Common myeloid progenitor, CD34-positive (primary cell): Measurements from ENCODE around the gene SPEM3.

Experiments
- CTCF ChIA-PET: fragments of 350-600 bp; sonication (Branson Sonifier 250); formaldehyde crosslinking; loops from one replicate; lab custom pipeline; 2021; ENCODE audit warnings: antibody characterized with exemption; lab: Charles Lee
- POLR2A ChIA-PET: fragments of 350-600 bp; sonication (Branson Sonifier 250); formaldehyde crosslinking; loops from one replicate; lab custom pipeline; 2021; ENCODE audit warnings: antibody characterized with exemption; lab: Charles Lee
- DNase-seq, 3 donors: peaks; one replicate each; pipeline versions ENCODE4 v3.0.0 to v3.0.0-alpha.2; 2013
- H3K27ac ChIP-seq, 2 experiments: 1 replicate in 1 of 2; 2 replicates in 1 of 2; pipeline ENCODE4 v1.7.0; 2013; ENCODE audit warnings: inconsistent platforms in 2 of 2, low read length in 2 of 2, mild to moderate bottlenecking in 2 of 2, low read depth in 1 of 2, moderate library complexity in 1 of 2; ENCODE audit not compliant: severe bottlenecking in 2 of 2, insufficient read depth in 1 of 2, poor library complexity in 1 of 2
- H3K27me3 ChIP-seq, 5 experiments: replicated peaks in 2 of 5; 1 replicate in 3 of 5; 2 replicates in 2 of 5; pipeline versions ENCODE4 v1.6.1 to v1.7.0; 2013; ENCODE audit warnings: low read length in 4 of 5, mild to moderate bottlenecking in 2 of 5, moderate library complexity in 2 of 5, inconsistent platforms in 1 of 5; ENCODE audit not compliant: insufficient read depth in 5 of 5, control insufficient read depth in 4 of 5
- H3K36me3 ChIP-seq, 4 experiments: 1 replicate in 2 of 4; 2 replicates in 2 of 4; pipeline versions ENCODE4 v1.6.1 to v1.7.0; 2013; ENCODE audit warnings: low read length in 3 of 4, control low read depth in 1 of 4, mild to moderate bottlenecking in 1 of 4; ENCODE audit not compliant: control insufficient read depth in 4 of 4, insufficient read depth in 4 of 4
- H3K4me1 ChIP-seq, 4 experiments: 1 replicate in 3 of 4; 2 replicates in 1 of 4; pipeline versions ENCODE4 v1.6.1 to v1.7.1; 2013; ENCODE audit warnings: low read length in 3 of 4, mild to moderate bottlenecking in 3 of 4, control low read depth in 1 of 4, inconsistent platforms in 1 of 4, moderate library complexity in 1 of 4; ENCODE audit not compliant: control insufficient read depth in 4 of 4, insufficient read depth in 4 of 4; ENCODE audit errors: control extremely low read depth in 1 of 4
- H3K4me3 ChIP-seq, 7 experiments: 1 replicate in 4 of 7; 2 replicates in 3 of 7; pipeline versions ENCODE4 v1.5.1 to v1.7.0; 2013; ENCODE audit warnings: mild to moderate bottlenecking in 7 of 7, low read length in 6 of 7, moderate library complexity in 6 of 7, inconsistent platforms in 2 of 7, low read depth in 2 of 7, control low read depth in 1 of 7; ENCODE audit not compliant: insufficient read depth in 4 of 7, control insufficient read depth in 1 of 7; ENCODE audit errors: extremely low read depth in 1 of 7
- H3K9me3 ChIP-seq, 5 experiments: 1 replicate in 4 of 5; 2 replicates in 1 of 5; pipeline versions ENCODE4 v1.6.1 to v1.7.1; 2013; ENCODE audit warnings: low read length in 4 of 5, mild to moderate bottlenecking in 2 of 5, inconsistent platforms in 1 of 5, low read depth in 1 of 5, moderate library complexity in 1 of 5; ENCODE audit not compliant: control insufficient read depth in 4 of 5, insufficient read depth in 2 of 5; ENCODE audit errors: control extremely low read depth in 1 of 5
- WGBS: methylation state at CpG from one replicate; pipeline ENCODE4 v1.1.5; 2013; ENCODE audit not compliant: insufficient coverage; 5-methylcytosine and 5-hydroxymethylcytosine counted together

The SPEM3 gene

GRCh38 chr17:7462474-7463371 is 34.1 kb downstream of the SPEM3 start:
- POLR2A ChIA-PET = interaction anchor here (1.1 to 3.3 kb wide), 4 partner anchors 10 to 22 kb away, joined by 3 to 12 read pairs (median 5); partner anchors contain the start of gene POLR2A
- H3K4me1 ChIP-seq = peaks cover 2 to 13% (median 11%) of the 10 kb centered on the region in 4 experiments
- WGBS = 97% methylated on average over 38 of the region's 44 CpGs
- no peak for DNase-seq
- no peak overlapping the region for H3K27ac ChIP-seq
- no peaks in the 10 kb centered on the region for H3K9me3 ChIP-seq
- CTCF ChIA-PET = interaction anchor here (1.2 to 2.4 kb wide), 3 partner anchors 13 to 26 kb away, joined by 5 to 20 read pairs (median 6); partner anchors contain the start of gene ZBTB4
- peaks cover 0 to 51% (median 32%) of the 10 kb centered on the region in 4 experiments for H3K36me3 ChIP-seq
- no peak overlapping the region for H3K4me3 ChIP-seq
- no peaks in the 10 kb centered on the region for H3K27me3 ChIP-seq

GRCh38 chr17:7463372-7463846 is 34.8 kb downstream of the SPEM3 start:
- DNase-seq = no peak
- Histone ChIP-seq H3K4me3 (no peak overlapping the region), H3K4me1 (peaks cover 2 to 15% (median 13%) of the 10 kb centered on the region in 4 experiments), H3K27me3 (no peaks in the 10 kb centered on the region), H3K27ac (no peak overlapping the region), H3K9me3 (no peaks in the 10 kb centered on the region), H3K36me3 (peaks cover 0 to 54% (median 32%) of the 10 kb centered on the region in 4 experiments)
- WGBS = 99% methylated on average over 12 of the region's 14 CpGs
- CTCF ChIA-PET = interaction anchor here (1.2 to 1.9 kb wide), 2 partner anchors 16 to 27 kb away, joined by 5 to 6 read pairs; partner anchors contain the start of gene ZBTB4
- POLR2A ChIA-PET = interaction anchor here (1.2 to 3.3 kb wide), 2 partner anchors 13 to 15 kb away, joined by 3 to 12 read pairs; partner anchors contain the start of gene ZBTB4

GRCh38 chr17:7464081-7464480 is 35.4 kb downstream of the SPEM3 start:
- ChIA-PET POLR2A (interaction anchor here (1.2 kb wide), 2 partner anchors 15 to 20 kb away, joined by 3 read pairs; partner anchors contain the start of gene ZBTB4), CTCF (interaction anchor here (0.8 to 1.9 kb wide), 2 partner anchors 15 to 97 kb away, joined by 3 to 6 read pairs; partner anchors contain the start of genes SENP3 and ZBTB4)
- no peak overlapping the region for H3K4me3 ChIP-seq
- peaks cover 0 to 58% (median 31%) of the 10 kb centered on the region in 4 experiments for H3K36me3 ChIP-seq
- no peaks in the 10 kb centered on the region for H3K27me3 ChIP-seq
- DNase-seq = no peak
- peaks cover 2 to 15% (median 13%) of the 10 kb centered on the region in 4 experiments for H3K4me1 ChIP-seq
- H3K9me3 ChIP-seq = no peaks in the 10 kb centered on the region
- 90% methylated on average over 9 of the region's 9 CpGs for WGBS
- H3K27ac ChIP-seq = no peak overlapping the region

- no peak overlapping the region for H3K27ac ChIP-seq
- POLR2A ChIA-PET = interaction anchor here (0.6 to 1.4 kb wide), 4 partner anchors 10 to 21 kb away, joined by 3 to 5 read pairs (median 4); partner anchors contain the start of genes CHRNB1 and ZBTB4
- H3K4me1 ChIP-seq = peaks cover 2 to 15% (median 13%) of the 10 kb centered on the region in 4 experiments
- H3K9me3 ChIP-seq = no peaks in the 10 kb centered on the region
- DNase-seq = no peak
- CTCF ChIA-PET = interaction anchor here (0.6 to 2.0 kb wide), 5 partner anchors 8 to 110 kb away, joined by 3 to 7 read pairs (median 3); no protein-coding TSS in a partner anchor
- no peaks in the 10 kb centered on the region for H3K27me3 ChIP-seq
- no peak overlapping the region for H3K4me3 ChIP-seq
- H3K36me3 ChIP-seq = peaks cover 0 to 58% (median 30%) of the 10 kb centered on the region in 4 experiments
- 95% methylated on average over 21 of the region's 33 CpGs for whole genome bisulfite sequencing
These were observed 37.1 kb downstream of the SPEM3 start for GRCh38 chr17:7465597-7466275.

- H3K27me3 ChIP-seq = no peaks in the 10 kb centered on the region
- H3K4me3 ChIP-seq = no peak overlapping the region
- peaks cover 2 to 16% (median 13%) of the 10 kb centered on the region in 4 experiments for H3K4me1 ChIP-seq
- CTCF ChIA-PET = interaction anchor here (0.6 to 2.0 kb wide), 6 partner anchors 9 to 111 kb away, joined by 3 to 7 read pairs (median 4); no protein-coding TSS in a partner anchor
- no peak for DNase-seq
- over 99% methylated on average over 9 of the region's 9 CpGs for WGBS
- POLR2A ChIA-PET = interaction anchor here (1.0 to 1.4 kb wide), 4 partner anchors 8 to 13 kb away, joined by 4 to 5 read pairs (median 5); partner anchors contain the start of gene ZBTB4
- H3K36me3 ChIP-seq = peaks cover 0 to 53% (median 30%) of the 10 kb centered on the region in 4 experiments
- no peaks in the 10 kb centered on the region for H3K9me3 ChIP-seq
- no peak overlapping the region for H3K27ac ChIP-seq
These were observed 37.6 kb downstream of the SPEM3 start for GRCh38 chr17:7466318-7466638.

GRCh38 chr17:7466639-7467341 is 38.1 kb downstream of the SPEM3 start:
- Histone ChIP-seq H3K36me3 (peaks cover 0 to 49% (median 26%) of the 10 kb centered on the region in 4 experiments), H3K27ac (peak overlapping the region; percentile 35 to 49), H3K9me3 (no peaks in the 10 kb centered on the region), H3K4me3 (no peak overlapping the region), H3K4me1 (peaks cover 6 to 21% (median 17%) of the 10 kb centered on the region in 4 experiments), H3K27me3 (no peaks in the 10 kb centered on the region)
- ChIA-PET POLR2A (interaction anchor here (0.7 to 1.4 kb wide), 5 partner anchors 8 to 20 kb away, joined by 3 to 5 read pairs (median 5); partner anchors contain the start of gene ZBTB4), CTCF (interaction anchor here (0.8 to 2.0 kb wide), 9 partner anchors 9 to 111 kb away, joined by 3 to 7 read pairs (median 3); partner anchors contain the start of gene SPEM2)
- DNase-seq = no peak
- WGBS = 82% methylated on average over 14 of the region's 16 CpGs
